Endodermal cell (in vitro differentiated cells): ENCODE results near the gene LIPC. TPM values are rescaled to one million over a fixed set of nuclear protein-coding genes. Genes with fewer than 3 reads are reported as not detected.

Source experiments
- DNase-seq: peaks from one replicate; pipeline ENCODE4 v3.0.0-alpha.2; 2017
- H3K27ac ChIP-seq: 2 replicates; pipeline ENCODE4 v1.5.1; 2013; ENCODE audit warnings: mild to moderate bottlenecking, low read depth, low read length, moderate library complexity
- H3K27me3 ChIP-seq: 2 replicates; pipeline ENCODE4 v1.6.1; 2013; ENCODE audit warnings: mild to moderate bottlenecking, low read length, moderate library complexity; ENCODE audit not compliant: insufficient read depth, control insufficient read depth, poor library complexity, severe bottlenecking
- H3K36me3 ChIP-seq: 2 replicates; pipeline ENCODE4 v1.7.0; 2013; ENCODE audit warnings: mild to moderate bottlenecking, low read length, moderate library complexity; ENCODE audit not compliant: control insufficient read depth, insufficient read depth
- H3K4me1 ChIP-seq: one replicate; pipeline ENCODE4 v1.7.0; 2013; ENCODE audit warnings: low read length; ENCODE audit not compliant: control insufficient read depth, insufficient read depth
- H3K4me3 ChIP-seq: 2 replicates; pipeline ENCODE4 v1.5.1; 2013; ENCODE audit warnings: mild to moderate bottlenecking, low read length, moderate library complexity
- H3K9ac ChIP-seq: 2 replicates; pipeline ENCODE4 v1.6.1; 2013; ENCODE audit warnings: mild to moderate bottlenecking, low read length, moderate library complexity; ENCODE audit not compliant: poor library complexity, severe bottlenecking; ENCODE audit errors: extremely low read depth
- H3K9me3 ChIP-seq: 2 replicates; pipeline ENCODE4 v1.6.1; 2013; ENCODE audit warnings: mild to moderate bottlenecking, low read length, moderate library complexity; ENCODE audit not compliant: control insufficient read depth
- H3K27ac Mint-ChIP-seq: 2 replicates; pipeline ENCODE4 v1.8.0; 2020; ENCODE audit warnings: mixed read lengths
- H3K27me3 Mint-ChIP-seq: 2 replicates; pipeline ENCODE4 v1.8.0; 2021; ENCODE audit warnings: mild to moderate bottlenecking, mixed read lengths; ENCODE audit not compliant: insufficient read depth
- H3K36me3 Mint-ChIP-seq: 2 replicates; pipeline ENCODE4 v1.8.0; 2020; ENCODE audit warnings: low read depth, mixed read lengths
- H3K4me1 Mint-ChIP-seq: 2 replicates; pipeline ENCODE4 v1.8.0; 2020; ENCODE audit warnings: mixed read lengths
- H3K4me3 Mint-ChIP-seq: 2 replicates; pipeline ENCODE4 v1.8.0; 2020; ENCODE audit warnings: mild to moderate bottlenecking, moderate library complexity, mixed read lengths
- H3K9me3 Mint-ChIP-seq: 2 replicates; pipeline ENCODE4 v1.8.0; 2020; ENCODE audit warnings: mild to moderate bottlenecking, mixed read lengths
- WGBS, 2 experiments: methylation state at CpG; one replicate each; pipeline versions ENCODE4 v1.1.5 to v1.1.7; 2013; ENCODE audit warnings: missing lambda C conversion rate in 2 of 2, mixed read lengths in 1 of 2; ENCODE audit not compliant: insufficient coverage in 1 of 2, insufficient read length in 1 of 2; 5-methylcytosine and 5-hydroxymethylcytosine counted together
- total RNA-seq, 2 donors: library from RNA; stranded (reverse); fragmentation: NEBNext Ultra II Directional in 1 of 2; extraction: Animal tissue kit (Norgen Biotek cat#: 25700) in 1 of 2; gene quantifications; 2 replicates in 1 of 2; 3 replicates in 1 of 2; pipeline ENCODE4 v1.2.1, GENCODE V29; 2021
- TF ChIP-seq, protein P1 (sequence below): fragments of 200-600 bp; sonication (generic); conservative IDR thresholded peaks from 2 replicates; pipeline ENCODE4 v1.5.0; 2021; ENCODE audit warnings: antibody characterized with exemption, mild to moderate bottlenecking

LIPC gene
- total RNA-seq, 2 donors from 2014 or later = not detected

DNA sequence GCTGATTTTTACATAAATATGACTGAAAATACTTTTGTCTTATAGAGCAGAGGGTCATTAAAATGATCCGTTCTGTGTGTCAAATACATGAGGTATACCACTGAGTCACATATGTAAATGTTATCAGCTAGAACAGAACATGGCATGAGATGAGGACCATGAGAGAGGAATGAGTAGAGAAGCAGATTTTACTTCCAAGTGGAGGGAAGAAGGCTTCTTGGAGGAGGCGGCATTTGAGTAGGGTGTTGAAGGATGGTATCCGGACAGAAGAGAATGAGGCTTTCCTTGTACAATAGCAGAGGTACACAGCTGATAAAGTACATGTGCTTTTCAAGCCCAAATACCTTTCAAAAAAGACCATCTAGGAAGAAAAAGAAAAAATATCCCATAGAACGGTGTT is 4.8 kb downstream of the LIPC start:
- no peaks in the 10 kb centered on the region for H3K9me3 ChIP-seq
- H3K4me1 ChIP-seq = peaks cover 27% of the 10 kb centered on the region
- WGBS, 2 experiments = 56 to 87% methylated on average over 2 to 4 of the region's 4 CpGs
- TF ChIP-seq, protein P1, sequence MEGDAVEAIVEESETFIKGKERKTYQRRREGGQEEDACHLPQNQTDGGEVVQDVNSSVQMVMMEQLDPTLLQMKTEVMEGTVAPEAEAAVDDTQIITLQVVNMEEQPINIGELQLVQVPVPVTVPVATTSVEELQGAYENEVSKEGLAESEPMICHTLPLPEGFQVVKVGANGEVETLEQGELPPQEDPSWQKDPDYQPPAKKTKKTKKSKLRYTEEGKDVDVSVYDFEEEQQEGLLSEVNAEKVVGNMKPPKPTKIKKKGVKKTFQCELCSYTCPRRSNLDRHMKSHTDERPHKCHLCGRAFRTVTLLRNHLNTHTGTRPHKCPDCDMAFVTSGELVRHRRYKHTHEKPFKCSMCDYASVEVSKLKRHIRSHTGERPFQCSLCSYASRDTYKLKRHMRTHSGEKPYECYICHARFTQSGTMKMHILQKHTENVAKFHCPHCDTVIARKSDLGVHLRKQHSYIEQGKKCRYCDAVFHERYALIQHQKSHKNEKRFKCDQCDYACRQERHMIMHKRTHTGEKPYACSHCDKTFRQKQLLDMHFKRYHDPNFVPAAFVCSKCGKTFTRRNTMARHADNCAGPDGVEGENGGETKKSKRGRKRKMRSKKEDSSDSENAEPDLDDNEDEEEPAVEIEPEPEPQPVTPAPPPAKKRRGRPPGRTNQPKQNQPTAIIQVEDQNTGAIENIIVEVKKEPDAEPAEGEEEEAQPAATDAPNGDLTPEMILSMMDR = no peak
- no peaks in the 10 kb centered on the region for H3K9me3 Mint-ChIP-seq
- peaks cover 35% of the 10 kb centered on the region for H3K4me1 Mint-ChIP-seq
- no peak overlapping the region for H3K27ac Mint-ChIP-seq
- no peak overlapping the region for H3K4me3 ChIP-seq
- no peaks in the 10 kb centered on the region for H3K36me3 Mint-ChIP-seq
- no peak overlapping the region for H3K4me3 Mint-ChIP-seq
- H3K27ac ChIP-seq = no peak overlapping the region
- DNase-seq = no peak
- no peaks in the 10 kb centered on the region for H3K27me3 Mint-ChIP-seq
- H3K9ac ChIP-seq = no peak overlapping the region
- H3K36me3 ChIP-seq = no peaks in the 10 kb centered on the region
- H3K27me3 ChIP-seq = no peaks in the 10 kb centered on the region

DNA sequence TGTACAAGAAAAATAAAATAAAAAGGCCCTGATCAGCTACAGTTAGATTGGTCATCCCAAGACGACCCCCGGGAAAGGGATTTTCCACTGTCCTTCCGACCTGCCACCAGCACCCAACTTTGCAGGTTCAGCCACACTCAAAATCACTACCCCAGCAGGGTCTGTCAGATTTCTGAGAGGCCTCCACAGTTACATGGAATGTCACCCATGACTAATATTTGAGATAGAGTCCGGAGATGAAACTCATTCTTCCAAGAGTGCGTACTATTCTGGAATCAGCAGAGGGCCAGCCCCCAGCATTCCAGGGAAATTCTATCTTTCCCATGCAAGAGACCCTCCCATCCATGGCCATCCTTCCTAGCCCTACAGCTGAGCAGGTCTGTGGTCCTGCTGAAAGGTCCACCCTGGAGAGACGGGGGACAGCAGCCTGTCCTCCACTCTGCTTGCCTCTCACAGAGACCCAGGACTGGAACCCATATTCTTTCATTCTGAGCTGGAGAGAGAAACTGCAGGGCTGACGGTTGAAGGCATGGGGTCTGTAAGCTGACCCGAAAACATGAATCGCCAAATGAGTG is 5.8 kb downstream of the LIPC start:
- Histone ChIP-seq H3K27ac (no peak overlapping the region), H3K9ac (no peak overlapping the region), H3K4me3 (no peak overlapping the region), H3K36me3 (no peaks in the 10 kb centered on the region), H3K27me3 (no peaks in the 10 kb centered on the region), H3K9me3 (no peaks in the 10 kb centered on the region), H3K4me1 (peaks cover 23% of the 10 kb centered on the region)
- WGBS, 2 experiments = 91 to 96% methylated on average over 5 to 9 of the region's 9 CpGs
- DNase-seq = no peak
- Mint-ChIP-seq H3K4me3 (no peak overlapping the region), H3K27me3 (no peaks in the 10 kb centered on the region), H3K4me1 (peaks cover 35% of the 10 kb centered on the region), H3K36me3 (no peaks in the 10 kb centered on the region), H3K27ac (no peak overlapping the region), H3K9me3 (no peaks in the 10 kb centered on the region)
- TF ChIP-seq, protein P1 = no peak

DNA sequence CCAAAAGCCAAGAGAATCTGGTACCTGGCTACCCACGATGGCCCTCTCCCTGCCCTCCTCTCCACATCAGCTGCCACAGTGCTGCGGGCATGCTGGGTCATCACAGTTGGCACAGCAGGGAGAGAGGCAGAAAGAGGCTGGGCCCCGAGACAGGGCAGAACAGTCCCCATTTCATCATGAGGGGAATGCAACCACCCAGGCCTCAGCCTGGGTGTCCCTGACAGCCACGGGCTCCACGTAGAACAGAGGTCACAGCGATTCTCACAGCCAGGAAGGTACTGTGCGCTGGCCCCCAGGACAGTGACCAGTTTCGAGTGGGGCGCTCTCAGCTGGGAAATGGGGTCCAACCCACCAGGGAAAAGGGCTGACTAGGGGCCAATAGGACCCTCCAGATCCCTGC is 6.3 kb downstream of the LIPC start:
- no peak overlapping the region for H3K27ac Mint-ChIP-seq
- H3K36me3 ChIP-seq = no peaks in the 10 kb centered on the region
- no peaks in the 10 kb centered on the region for H3K27me3 Mint-ChIP-seq
- H3K9me3 Mint-ChIP-seq = no peaks in the 10 kb centered on the region
- no peak overlapping the region for H3K4me3 Mint-ChIP-seq
- H3K4me1 ChIP-seq = peaks cover 22% of the 10 kb centered on the region
- H3K27ac ChIP-seq = no peak overlapping the region
- no peak overlapping the region for H3K9ac ChIP-seq
- TF ChIP-seq, protein P1 = no peak
- WGBS, 2 experiments = 96 to 97% methylated on average over 8 to 9 of the region's 9 CpGs
- peaks cover 36% of the 10 kb centered on the region for H3K4me1 Mint-ChIP-seq
- no peaks in the 10 kb centered on the region for H3K27me3 ChIP-seq
- no peak overlapping the region for H3K4me3 ChIP-seq
- no peak for DNase-seq
- no peaks in the 10 kb centered on the region for H3K36me3 Mint-ChIP-seq
- H3K9me3 ChIP-seq = no peaks in the 10 kb centered on the region
